DOHH2 (cell line): ENCODE results near the gene ZBTB7B.

ENCODE experiments used
- H3F3A ChIP-seq: fragments of 200-600 bp; sonication (generic), shearing (Covaris generic); 2 replicates; pipeline ENCODE4 v1.6.0; 2016; ENCODE audit warnings: antibody characterized with exemption, mild to moderate bottlenecking; ENCODE audit not compliant: control insufficient read depth, insufficient read depth
- H3K27ac ChIP-seq: fragments of 200-600 bp; sonication (generic); 2 replicates; pipeline ENCODE4 v1.5.1; 2014; ENCODE audit warnings: low read depth, mild to moderate bottlenecking, low read length, moderate library complexity
- H3K27me3 ChIP-seq: fragments of 200-600 bp; sonication (generic); 2 replicates; pipeline ENCODE4 v1.6.1; 2014; ENCODE audit warnings: mild to moderate bottlenecking, low read length, mixed read lengths; ENCODE audit not compliant: control insufficient read depth
- H3K36me3 ChIP-seq: fragments of 200-600 bp; sonication (generic); 2 replicates; pipeline ENCODE4 v1.6.1; 2014; ENCODE audit warnings: mild to moderate bottlenecking, low read length, moderate library complexity, mixed read lengths; ENCODE audit not compliant: control insufficient read depth
- H3K4me1 ChIP-seq: fragments of 200-600 bp; sonication (generic); 2 replicates; pipeline ENCODE4 v1.6.1; 2014; ENCODE audit warnings: mild to moderate bottlenecking, low read length, mixed read lengths; ENCODE audit not compliant: control insufficient read depth
- H3K4me2 ChIP-seq: fragments of 200-600 bp; sonication (generic); 2 replicates; pipeline ENCODE4 v1.6.0; 2014; ENCODE audit warnings: mild to moderate bottlenecking, low read length, moderate library complexity
- H3K4me3 ChIP-seq: fragments of 200-600 bp; sonication (generic); 2 replicates; pipeline ENCODE4 v1.5.1; 2014; ENCODE audit warnings: mild to moderate bottlenecking, low read length, mixed read lengths
- H3K79me2 ChIP-seq: fragments of 200-600 bp; sonication (generic); 2 replicates; pipeline ENCODE4 v1.6.1; 2014; ENCODE audit warnings: mild to moderate bottlenecking, low read length, mixed read lengths; ENCODE audit not compliant: control insufficient read depth
- H3K9me2 ChIP-seq: fragments of 200-600 bp; sonication (generic); replicated peaks from 2 replicates; pipeline ENCODE4 v1.6.1; 2014; ENCODE audit warnings: mild to moderate bottlenecking, low read length, mixed read lengths; ENCODE audit not compliant: control insufficient read depth
- H3K9me3 ChIP-seq: fragments of 200-600 bp; sonication (generic); 2 replicates; pipeline ENCODE4 v1.6.1; 2014; ENCODE audit warnings: antibody characterized with exemption, low read length, mixed read lengths; ENCODE audit not compliant: control insufficient read depth, insufficient read depth
- H4K20me1 ChIP-seq: fragments of 200-600 bp; sonication (generic); 2 replicates; pipeline ENCODE4 v1.6.0; 2014; ENCODE audit warnings: low read depth, mild to moderate bottlenecking, antibody characterized with exemption, low read length, moderate library complexity; ENCODE audit not compliant: control insufficient read depth, insufficient read depth
- CTCF ChIP-seq: fragments of 200-600 bp; sonication (generic); IDR thresholded peaks from one replicate; pipeline ENCODE4 v1.5.1; 2014; ENCODE audit warnings: antibody characterized with exemption, mild to moderate bottlenecking, low read depth, low read length; ENCODE audit not compliant: poor library complexity, severe bottlenecking
- EZH2phosphoT487 ChIP-seq: fragments of 200-600 bp; sonication (generic); IDR thresholded peaks from 2 replicates; pipeline ENCODE4 v1.6.1; 2017; ENCODE audit warnings: borderline replicate concordance, mild to moderate bottlenecking, antibody characterized with exemption, low read length, moderate library complexity, mixed read lengths

The ZBTB7B gene

GRCh38 chr1:154992721-154993571, 9.7 kb upstream of the ZBTB7B start:
- Histone ChIP-seq H3K9me3 (no peaks in the 10 kb centered on the region), H3K4me1 (no peaks in the 10 kb centered on the region), H3K4me3 (no peak overlapping the region), H3K9me2 (no peaks in the 10 kb centered on the region), H3F3A (peaks cover 19% of the 10 kb centered on the region), H3K27me3 (no peaks in the 10 kb centered on the region), H3K27ac (no peak overlapping the region), H3K79me2 (peaks cover 14% of the 10 kb centered on the region), H3K4me2 (no peak overlapping the region), H4K20me1 (peaks cover 8% of the 10 kb centered on the region; the same call in 1 of the 2 replicates), H3K36me3 (peaks cover 29% of the 10 kb centered on the region)
- TF ChIP-seq EZH2phosphoT487, result no peak
- TF ChIP-seq CTCF, result no peak

GRCh38 chr1:154993572-154994268, 8.9 kb upstream of the ZBTB7B start, which contains the start of gene LENEP:
TSS of gene LENEP (plus strand) at chr1:154993586. CDS start at chr1:154993608, 22 bp downstream.
- Histone ChIP-seq H3K27ac (no peak within 1 kb of the TSS), H3K4me2 (no peak within 1 kb of the TSS), H3K9me2 (no peaks in the 10 kb centered on the region), H4K20me1 (0 out of 2 replicates have a peak, but pooled peaks cover under 1% of the 10 kb centered on the region), H3K4me1 (peaks cover 2% of the 10 kb centered on the region), H3F3A (peaks cover 19% of the 10 kb centered on the region), H3K36me3 (peaks cover 22% of the 10 kb centered on the region), H3K27me3 (no peaks in the 10 kb centered on the region), H3K9me3 (no peaks in the 10 kb centered on the region), H3K4me3 (no peak within 1 kb of the TSS), H3K79me2 (peaks cover 6% of the 10 kb centered on the region)
- TF ChIP-seq EZH2phosphoT487 (no peak), CTCF (no peak)

GRCh38 chr1:154994269-154994587, 8.4 kb upstream of the ZBTB7B start:
- peaks cover 7% of the 10 kb centered on the region for H3K4me1 ChIP-seq
- TF ChIP-seq EZH2phosphoT487 (no peak), CTCF (no peak)
- H3F3A ChIP-seq, result peaks cover 19% of the 10 kb centered on the region
- H3K27me3 ChIP-seq, result no peaks in the 10 kb centered on the region
- no peak overlapping the region for H3K4me2 ChIP-seq
- no peaks in the 10 kb centered on the region for H3K9me2 ChIP-seq
- H4K20me1 ChIP-seq, result no peaks in the 10 kb centered on the region
- peaks cover 16% of the 10 kb centered on the region for H3K36me3 ChIP-seq
- peaks cover 1% of the 10 kb centered on the region for H3K79me2 ChIP-seq
- H3K4me3 ChIP-seq, result no peak overlapping the region
- no peaks in the 10 kb centered on the region for H3K9me3 ChIP-seq
- no peak overlapping the region for H3K27ac ChIP-seq
